ENCODE results near the gene TANK.

DNA sequence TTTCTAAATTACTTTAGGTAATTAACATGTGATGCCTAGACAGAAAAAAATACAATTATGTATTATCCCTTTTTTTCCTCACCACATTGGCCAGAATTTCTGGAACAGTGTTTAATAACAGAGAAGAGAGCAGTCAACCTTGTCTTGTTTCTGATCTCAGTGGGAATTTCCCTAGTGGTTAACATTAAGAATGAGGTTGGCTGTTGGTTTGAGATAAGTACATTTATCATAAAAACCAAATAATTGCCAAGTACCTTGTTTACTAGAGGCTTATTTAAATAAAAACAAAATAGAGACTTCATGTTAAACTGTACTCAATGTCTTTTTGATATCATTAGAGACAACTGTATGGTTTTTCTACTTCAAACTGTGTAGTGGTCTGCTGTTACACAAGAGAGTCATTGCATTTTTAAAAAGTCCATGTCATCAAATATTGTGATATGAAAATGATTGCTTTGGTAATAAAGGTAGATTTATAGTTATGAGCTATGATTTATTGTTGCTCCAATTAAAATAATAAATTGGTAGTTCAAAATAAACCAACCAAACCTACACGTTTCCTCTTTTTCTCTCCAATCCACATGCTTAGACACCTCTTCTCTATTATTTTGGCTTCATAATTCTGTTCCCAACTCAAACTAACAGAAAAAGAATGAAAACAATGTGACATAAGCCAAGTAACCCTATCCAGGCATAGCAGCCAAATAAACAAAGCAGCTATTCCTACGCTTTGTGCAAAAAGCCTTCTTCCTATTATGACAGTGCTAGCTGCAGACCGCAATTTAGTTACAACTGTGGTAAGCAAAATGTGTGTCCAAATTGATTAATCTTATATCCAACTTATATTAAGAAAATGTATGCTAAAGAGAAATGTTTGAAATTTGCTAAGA, 20.9 kb upstream of the TANK start:
- TF ChIP-seq, protein P1, sequence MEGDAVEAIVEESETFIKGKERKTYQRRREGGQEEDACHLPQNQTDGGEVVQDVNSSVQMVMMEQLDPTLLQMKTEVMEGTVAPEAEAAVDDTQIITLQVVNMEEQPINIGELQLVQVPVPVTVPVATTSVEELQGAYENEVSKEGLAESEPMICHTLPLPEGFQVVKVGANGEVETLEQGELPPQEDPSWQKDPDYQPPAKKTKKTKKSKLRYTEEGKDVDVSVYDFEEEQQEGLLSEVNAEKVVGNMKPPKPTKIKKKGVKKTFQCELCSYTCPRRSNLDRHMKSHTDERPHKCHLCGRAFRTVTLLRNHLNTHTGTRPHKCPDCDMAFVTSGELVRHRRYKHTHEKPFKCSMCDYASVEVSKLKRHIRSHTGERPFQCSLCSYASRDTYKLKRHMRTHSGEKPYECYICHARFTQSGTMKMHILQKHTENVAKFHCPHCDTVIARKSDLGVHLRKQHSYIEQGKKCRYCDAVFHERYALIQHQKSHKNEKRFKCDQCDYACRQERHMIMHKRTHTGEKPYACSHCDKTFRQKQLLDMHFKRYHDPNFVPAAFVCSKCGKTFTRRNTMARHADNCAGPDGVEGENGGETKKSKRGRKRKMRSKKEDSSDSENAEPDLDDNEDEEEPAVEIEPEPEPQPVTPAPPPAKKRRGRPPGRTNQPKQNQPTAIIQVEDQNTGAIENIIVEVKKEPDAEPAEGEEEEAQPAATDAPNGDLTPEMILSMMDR (IDR thresholded peaks at IDR 0.05; ENCODE audit: poor library complexity) = no peak
- TF ChIP-seq EZH2 (IDR thresholded peaks at IDR 0.05; ENCODE audit: borderline replicate concordance) (no peak), EZH2phosphoT487 (IDR thresholded peaks at IDR 0.05; ENCODE audit: low read depth, severe bottlenecking, unreplicated experiment) (no peak)
